Esophagus muscularis mucosa (tissue), 4 donors: ENCODE measurements around the gene ZNF117. TPM values are rescaled to one million over a fixed set of nuclear protein-coding genes. Genes with fewer than 3 reads are reported as not detected.
A peak's percentile ranks its signal among the peaks of the same experiment; 100 is the strongest.

Experiments
- DNase-seq: peaks from one replicate; pipeline ENCODE4 v3.0.0-alpha.2; 2017; ENCODE audit errors: extremely low spot score
- H3K27ac ChIP-seq, 4 donors: fragments of 200-600 bp; sonication (generic); replicated peaks in 1 of 4; 1 replicate in 3 of 4; 2 replicates in 1 of 4; pipeline ENCODE4 v1.5.1; 2016 to 2019; ENCODE audit warnings: mild to moderate bottlenecking in 1 of 4
- H3K27me3 ChIP-seq, 4 donors: fragments of 200-600 bp; sonication (generic); one replicate each; pipeline versions ENCODE4 v1.5.1 to v1.6.0; 2016 to 2019
- H3K36me3 ChIP-seq, 4 donors: fragments of 200-600 bp; sonication (generic); one replicate each; pipeline ENCODE4 v1.5.1; 2016 to 2019
- H3K4me1 ChIP-seq, 4 donors: fragments of 200-600 bp; sonication (generic); one replicate each; pipeline ENCODE4 v1.5.1; 2016 to 2019
- H3K4me3 ChIP-seq, 4 donors: fragments of 200-600 bp; sonication (generic); 1 replicate in 2 of 4; 2 replicates in 2 of 4; pipeline ENCODE4 v1.5.1; 2016 to 2019; ENCODE audit warnings: mild to moderate bottlenecking in 4 of 4, moderate library complexity in 1 of 4
- H3K9me3 ChIP-seq, 4 donors: fragments of 200-600 bp; sonication (generic); 1 replicate in 3 of 4; 2 replicates in 1 of 4; pipeline ENCODE4 v1.5.1; 2016 to 2019
- EP300 ChIP-seq: sonication (generic); formaldehyde crosslinking; IDR thresholded peaks from one replicate; pipeline ENCODE4 v1.6.1; 2017; ENCODE audit warnings: antibody characterized with exemption
- POLR2A ChIP-seq: fragments of 450-650 bp; IDR thresholded peaks from one replicate; pipeline ENCODE4 v1.6.1; 2017; ENCODE audit warnings: antibody characterized with exemption, moderate library complexity, mild to moderate bottlenecking, low read depth
- POLR2AphosphoS5 ChIP-seq, 2 donors: sonication (generic); formaldehyde crosslinking; IDR thresholded peaks; one replicate each; pipeline ENCODE4 v1.6.1; 2017; ENCODE audit warnings: antibody characterized with exemption in 2 of 2
- WGBS: methylation state at CpG from one replicate; pipeline ENCODE4 v1.1.5; 2018; 5-methylcytosine and 5-hydroxymethylcytosine counted together
- intact Hi-C: fragments of 100-400 bp; cut with DNase I; formaldehyde crosslinking; loops from one replicate; pipeline ENCODE4 v1.15.1; 2023
- total RNA-seq, 4 donors: library from RNA; depleted of rRNA; stranded (reverse); fragments of >200 nt; gene quantifications; one replicate each; pipeline versions ENCODE4 v1.1.0 to v1.2.1, GENCODE V29; 2016
- TF ChIP-seq, protein P1 (sequence below), 3 experiments: fragments of 200-600 bp in 2 of 3; fragments of 450-650 bp in 1 of 3; sonication (generic) in 2 of 3; IDR thresholded peaks; one replicate each; pipeline ENCODE4 v1.5.1; 2017 to 2019; ENCODE audit warnings: antibody characterized with exemption in 3 of 3, mild to moderate bottlenecking in 2 of 3, moderate library complexity in 1 of 3

Gene ZNF117
- total RNA-seq, 4 donors from 2014 or later, result 2.9 to 8.7 (median 4.1) TPM

DNA sequence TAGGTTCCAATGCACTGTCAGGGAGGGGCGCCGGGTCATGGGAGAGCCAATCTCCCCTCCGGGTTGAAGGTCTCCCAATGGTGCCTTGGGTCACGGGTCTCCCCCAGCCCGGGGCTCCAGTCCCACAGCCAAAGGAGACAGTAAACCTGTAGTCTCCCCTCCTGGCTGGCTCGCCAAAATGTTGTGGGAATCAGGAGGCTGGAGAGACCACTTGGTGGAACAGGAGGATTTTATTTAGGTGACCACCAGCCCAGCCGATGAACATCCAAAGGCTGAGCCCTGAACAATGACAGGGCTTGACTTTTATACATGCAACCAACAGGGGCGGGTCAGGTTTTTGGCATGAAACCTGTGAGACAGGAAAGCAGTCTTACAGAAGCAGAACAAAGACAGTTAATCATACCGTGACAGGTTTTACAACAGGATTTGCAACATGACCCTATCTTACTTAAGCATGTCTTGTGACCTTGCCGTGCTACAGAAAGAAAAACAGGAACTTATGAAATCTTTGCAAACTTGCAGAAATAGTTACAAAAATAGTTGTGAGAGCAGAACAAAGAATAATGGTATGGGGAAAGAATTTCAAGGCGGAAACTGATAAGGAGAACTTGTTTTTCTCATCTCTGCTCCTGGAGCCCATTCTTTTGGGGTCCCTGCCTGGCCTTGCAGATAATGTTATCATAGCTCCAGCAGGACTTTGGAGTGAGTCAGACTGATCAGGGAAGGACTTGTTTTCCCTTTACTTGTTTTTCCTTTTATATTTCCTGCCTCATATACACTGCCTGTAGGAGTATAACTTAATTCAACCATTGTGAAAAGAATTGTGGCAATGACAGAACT, 8.5 kb upstream of the ZNF117 start:
- no peak overlapping the region for H3K4me3 ChIP-seq
- TF ChIP-seq POLR2A, result no peak
- peak in 1 of 2 donors; percentile 23 for TF ChIP-seq POLR2AphosphoS5 (IDR thresholded peaks at IDR 0.05)
- H3K36me3 ChIP-seq, result peaks cover 0 to 6% (median 0%) of the 10 kb centered on the region in 4 donors
- H3K9me3 ChIP-seq, result no peaks in the 10 kb centered on the region
- intact Hi-C loops, result loop anchor here (2.0 kb wide), 1 partner anchor 39 kb away; no protein-coding TSS in a partner anchor
- H3K27ac ChIP-seq, result peak overlapping the region in 3 of 4 donors; percentile 20 to 80 (median 71)
- 88% methylated on average over 8 of the region's 11 CpGs for WGBS
- H3K4me1 ChIP-seq, result peaks cover 23 to 45% (median 28%) of the 10 kb centered on the region in 4 donors
- no peak for DNase-seq
- no peaks in the 10 kb centered on the region for H3K27me3 ChIP-seq

DNA sequence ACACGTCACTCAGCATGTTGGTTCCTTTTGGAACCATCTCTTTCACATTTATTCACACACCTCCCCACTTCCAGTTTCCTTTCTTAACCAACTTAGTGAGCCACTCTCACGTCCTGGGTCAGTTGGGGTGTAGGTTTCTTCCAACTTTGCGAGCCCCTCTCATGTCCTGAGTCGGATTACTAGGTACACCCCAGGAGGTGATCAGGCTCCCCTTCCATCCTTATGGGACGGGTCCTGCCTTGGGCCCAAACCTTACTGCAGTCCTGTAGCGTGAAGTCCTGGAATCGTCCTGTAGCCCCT, 8.0 kb upstream of the ZNF117 start:
- TF ChIP-seq, protein P1, sequence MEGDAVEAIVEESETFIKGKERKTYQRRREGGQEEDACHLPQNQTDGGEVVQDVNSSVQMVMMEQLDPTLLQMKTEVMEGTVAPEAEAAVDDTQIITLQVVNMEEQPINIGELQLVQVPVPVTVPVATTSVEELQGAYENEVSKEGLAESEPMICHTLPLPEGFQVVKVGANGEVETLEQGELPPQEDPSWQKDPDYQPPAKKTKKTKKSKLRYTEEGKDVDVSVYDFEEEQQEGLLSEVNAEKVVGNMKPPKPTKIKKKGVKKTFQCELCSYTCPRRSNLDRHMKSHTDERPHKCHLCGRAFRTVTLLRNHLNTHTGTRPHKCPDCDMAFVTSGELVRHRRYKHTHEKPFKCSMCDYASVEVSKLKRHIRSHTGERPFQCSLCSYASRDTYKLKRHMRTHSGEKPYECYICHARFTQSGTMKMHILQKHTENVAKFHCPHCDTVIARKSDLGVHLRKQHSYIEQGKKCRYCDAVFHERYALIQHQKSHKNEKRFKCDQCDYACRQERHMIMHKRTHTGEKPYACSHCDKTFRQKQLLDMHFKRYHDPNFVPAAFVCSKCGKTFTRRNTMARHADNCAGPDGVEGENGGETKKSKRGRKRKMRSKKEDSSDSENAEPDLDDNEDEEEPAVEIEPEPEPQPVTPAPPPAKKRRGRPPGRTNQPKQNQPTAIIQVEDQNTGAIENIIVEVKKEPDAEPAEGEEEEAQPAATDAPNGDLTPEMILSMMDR (IDR thresholded peaks at IDR 0.05), result no peak
- peaks cover 18 to 39% (median 26%) of the 10 kb centered on the region in 4 donors for H3K4me1 ChIP-seq
- no peak for DNase-seq
- H3K27ac ChIP-seq, result peak overlapping the region in 3 of 4 donors; percentile 20 to 80 (median 71)
- no peak overlapping the region for H3K4me3 ChIP-seq
- intact Hi-C loops, result loop anchor here (2.0 kb wide), 1 partner anchor 40 kb away; no protein-coding TSS in a partner anchor
- WGBS, result 96% methylated on average over 5 of the region's 7 CpGs
- H3K36me3 ChIP-seq, result peaks cover 0 to 6% (median 0%) of the 10 kb centered on the region in 4 donors
- no peaks in the 10 kb centered on the region for H3K27me3 ChIP-seq
- H3K9me3 ChIP-seq, result no peaks in the 10 kb centered on the region

DNA sequence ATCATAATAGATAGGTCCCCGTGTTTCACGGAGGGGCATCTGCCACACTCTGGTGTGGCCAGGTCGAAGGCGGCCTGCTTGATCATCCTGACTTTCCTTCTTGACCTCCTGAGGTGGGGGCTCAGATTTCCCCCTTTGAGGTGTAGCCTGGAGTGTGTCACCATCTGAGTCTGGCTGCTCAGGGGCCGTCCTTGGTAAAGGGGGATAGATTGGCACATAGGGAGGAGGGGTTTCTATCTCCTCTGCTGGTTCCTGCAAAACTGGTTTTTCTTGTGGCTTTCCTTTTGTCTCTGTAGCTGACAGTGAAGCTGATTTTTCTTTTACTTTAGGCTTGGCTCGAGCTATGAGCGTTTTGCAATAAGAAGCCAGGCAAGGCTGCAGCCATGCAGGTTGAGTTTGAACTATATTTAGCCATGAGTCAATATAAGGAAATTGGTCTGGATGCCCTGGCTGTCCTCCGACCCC, 7.1 kb upstream of the ZNF117 start:
- Histone ChIP-seq H3K36me3 (peaks cover 0 to 9% (median 2%) of the 10 kb centered on the region in 4 donors), H3K27me3 (no peaks in the 10 kb centered on the region), H3K9me3 (no peaks in the 10 kb centered on the region), H3K4me1 (peaks cover 9 to 31% (median 25%) of the 10 kb centered on the region in 4 donors), H3K27ac (peak overlapping the region in 3 of 4 donors; percentile 66 to 80 (median 71)), H3K4me3 (no peak overlapping the region)
- WGBS, result 82% methylated on average over 8 of the region's 8 CpGs
- no peak for DNase-seq
- intact Hi-C loops, result loop anchor here (2.0 kb wide), 1 partner anchor 41 kb away; no protein-coding TSS in a partner anchor
- TF ChIP-seq, protein P1 (IDR thresholded peaks at IDR 0.05), result no peak
- TF ChIP-seq POLR2AphosphoS5 (IDR thresholded peaks at IDR 0.05), result peak in 1 of 2 donors; percentile 52

DNA sequence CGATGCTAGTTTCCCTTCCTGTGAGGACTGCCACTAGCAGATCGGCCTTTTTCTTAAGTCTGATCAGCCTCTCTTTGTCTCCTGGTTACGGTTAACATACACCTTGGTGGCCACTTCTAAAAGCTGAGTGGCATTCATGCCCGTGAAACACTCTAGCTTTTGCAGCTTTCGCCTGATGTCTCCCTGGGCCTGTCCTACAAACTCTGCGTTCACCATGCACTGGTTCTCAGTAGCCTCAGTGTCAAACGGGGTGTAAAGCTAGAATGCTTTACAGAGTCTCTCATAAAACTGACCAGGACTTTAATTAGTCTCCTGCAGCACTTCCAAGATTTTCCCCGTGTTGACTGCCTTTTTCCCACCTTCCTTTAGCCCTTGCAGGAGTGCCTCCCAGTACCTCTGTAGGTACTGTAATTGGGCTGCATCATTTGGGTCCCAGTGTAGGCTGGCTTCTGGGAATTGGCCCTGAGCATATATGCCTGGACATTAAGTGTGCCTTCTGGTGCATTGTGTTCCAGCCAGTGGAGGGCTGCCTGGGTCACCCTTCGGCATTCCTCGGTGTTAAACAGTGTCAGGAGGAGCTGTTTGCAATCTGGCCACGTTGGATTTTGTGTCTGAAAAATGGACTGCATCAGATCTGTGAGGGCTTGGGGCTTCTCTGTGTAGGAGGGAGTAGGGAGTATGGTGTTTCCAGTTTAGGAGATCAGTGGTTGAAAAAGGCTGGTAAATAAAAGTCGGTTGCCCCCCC, 6.5 kb upstream of the ZNF117 start:
- no peak for TF ChIP-seq POLR2A
- no peak for TF ChIP-seq POLR2AphosphoS5 (IDR thresholded peaks at IDR 0.05)
- TF ChIP-seq EP300, result no peak
- TF ChIP-seq, protein P1 (IDR thresholded peaks at IDR 0.05), result no peak
- Histone ChIP-seq H3K4me1 (peaks cover 3 to 29% (median 25%) of the 10 kb centered on the region in 4 donors), H3K4me3 (no peak overlapping the region), H3K27me3 (no peaks in the 10 kb centered on the region), H3K27ac (peak overlapping the region in 3 of 4 donors; percentile 66 to 80 (median 71)), H3K9me3 (no peaks in the 10 kb centered on the region), H3K36me3 (peaks cover 0 to 16% (median 7%) of the 10 kb centered on the region in 4 donors)
- DNase-seq, result no peak
- WGBS, result 95% methylated on average over 12 of the region's 12 CpGs
- intact Hi-C loops, result no loop called here

DNA sequence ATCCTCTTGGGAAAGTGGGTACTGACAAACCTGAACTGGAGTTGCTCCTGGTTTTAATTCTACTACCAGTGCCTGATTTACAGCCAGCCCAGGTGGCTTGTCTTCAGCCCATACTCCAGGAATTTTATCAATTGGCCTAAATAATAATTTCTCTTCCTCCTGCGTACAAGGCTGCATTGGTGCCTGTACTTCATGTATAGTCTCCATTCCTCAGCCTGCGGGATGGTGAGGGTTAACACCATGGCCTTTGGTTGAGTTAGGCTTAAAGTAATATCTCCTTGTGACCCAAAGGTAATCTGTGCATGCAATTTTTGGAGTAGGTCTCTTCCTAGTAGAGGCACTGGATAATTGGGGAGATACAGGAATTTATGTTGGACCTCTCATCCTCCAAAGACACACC, 5.5 kb upstream of the ZNF117 start:
- Histone ChIP-seq H3K9me3 (peaks cover 0 to 6% (median 2%) of the 10 kb centered on the region in 4 donors), H3K4me1 (peaks cover 0 to 26% (median 21%) of the 10 kb centered on the region in 4 donors), H3K27me3 (no peaks in the 10 kb centered on the region), H3K4me3 (no peak overlapping the region), H3K36me3 (peaks cover 0 to 26% (median 9%) of the 10 kb centered on the region in 4 donors), H3K27ac (no peak overlapping the region)
- 96% methylated on average over 2 of the region's 2 CpGs for WGBS
- intact Hi-C loops, result no loop called here
- no peak for DNase-seq
- TF ChIP-seq POLR2A (no peak), EP300 (no peak), POLR2AphosphoS5 (IDR thresholded peaks at IDR 0.05) (no peak)
- TF ChIP-seq, protein P1 (IDR thresholded peaks at IDR 0.05), result no peak
